Ovary (tissue), 3 donors: ENCODE measurements around the gene UBE2G2.

ENCODE experiments used
- CTCF ChIP-seq, 3 donors: fragments of 450-650 bp in 2 of 3; fragments of 200-600 bp in 1 of 3; IDR thresholded peaks; one replicate each; pipeline versions ENCODE4 v1.5.1 to v1.8.0; 2016 to 2022; ENCODE audit warnings: antibody characterized with exemption in 3 of 3, mild to moderate bottlenecking in 1 of 3
- EP300 ChIP-seq: sonication (generic); formaldehyde crosslinking; IDR thresholded peaks from one replicate; pipeline ENCODE4 v1.6.1; 2017; ENCODE audit warnings: antibody characterized with exemption
- donor health status: DM: no; HTN: no; CAD: no.

- no peak for TF ChIP-seq CTCF (IDR thresholded peaks at IDR 0.05)
- TF ChIP-seq EP300, result no peak
Measured at GRCh38 chr21:44842087-44842486, 40.5 kb upstream of the UBE2G2 start.
